ENCODE data around the gene AHDC1. TPM values are rescaled to one million over a fixed set of nuclear protein-coding genes. Genes with fewer than 3 reads are reported as not detected.

AHDC1 gene
- total and polyA plus RNA-seq, 2 of the 13 experiments (the other 11 are each of a cell fraction or from before 2014, with no cell fraction given): 1.0 to 2.7 TPM

- Histone ChIP-seq H3K79me2 (ENCODE audit: insufficient read depth, low read length) (no peaks in the 10 kb centered on the region), H4K20me1 (ENCODE audit: insufficient read depth, low read length) (no peaks in the 10 kb centered on the region), H2AFZ (ENCODE audit: low read length) (no peak overlapping the region), H3K9me3 (ENCODE audit: low read length) (no peaks in the 10 kb centered on the region), H3K4me1 (ENCODE audit: insufficient read depth, low read length) (peaks cover 72% of the 10 kb centered on the region), H3K36me3 (replicated peaks in 1 of 2; ENCODE audit: control insufficient read depth in 1 of 2, insufficient read depth in 2 of 2, low read length in 2 of 2) (no peaks in the 10 kb centered on the region), H3K27ac (ENCODE audit: extremely low read length, insufficient read depth, low read length) (no peak overlapping the region), H3K4me2 (ENCODE audit: low read depth, low read length) (peak overlapping the region; percentile 51), H3K9ac (ENCODE audit: insufficient read depth, low read depth, low read length) (peak overlapping the region; percentile 36; the same call in 1 of the 2 replicates), H3K27me3 (ENCODE audit: control insufficient read depth in 1 of 2, insufficient read depth in 2 of 2, low read length in 2 of 2) (no peaks in the 10 kb centered on the region), H3K4me3 (replicated peaks in 1 of 3; ENCODE audit: insufficient read depth in 1 of 3, low read depth in 2 of 3, low read length in 3 of 3) (peak overlapping the region in 1 of 3 experiments; percentile 51; a peak in 1 of 6 replicates)
- ChIA-PET POLR2A (interaction anchor here (0.8 to 4.1 kb wide), 4 partner anchors 9 to 43 kb away, joined by 3 to 20 read pairs (median 4); partner anchors contain the start of gene WASF2), CTCF (ENCODE audit: low intra/inter-chr PET ratio, low total read pairs) (no interaction called here)
- in situ Hi-C loops (cut with HindIII; ENCODE audit: extremely low pct_ligation_motif_present, low pct_unique_long_range_greater_than_20kb): no loop called here
- ATAC-seq (peak; percentile 28; the same call in 2 of the 3 replicates), FAIRE-seq (no peak), DNase-seq (ENCODE audit: low spot score) (no peak)
- BruUV-seq (replicated peaks): no TSS peak
- TF ChIP-seq ZNF629 (CRISPR knock-in tag; conservative IDR thresholded peaks at IDR 0.05): peak; percentile 63
- no peak for TF ChIP-seq PLRG1 (conservative IDR thresholded peaks at IDR 0.05)
- TF ChIP-seq ZNF687 (CRISPR knock-in tag; IDR thresholded peaks at IDR 0.05): peak; percentile 28; the same call in 1 of the 2 replicates
- TF ChIP-seq NFKB2 (CRISPR knock-in tag; IDR thresholded peaks at IDR 0.05; ENCODE audit: borderline replicate concordance): 0 out of 2 replicates have a peak, but pooled peaks have one; percentile 30
- 0 out of 2 replicates have a peak, but pooled peaks have one; percentile 38 for TF ChIP-seq KDM5B (CRISPR knock-in tag; IDR thresholded peaks at IDR 0.05; ENCODE audit: borderline replicate concordance)
- 0 out of 2 replicates have a peak, but pooled peaks have one; percentile 19 for TF ChIP-seq ZNF280B (CRISPR knock-in tag; IDR thresholded peaks at IDR 0.05; ENCODE audit: borderline replicate concordance)
- TF ChIP-seq TBL1XR1 (IDR thresholded peaks at IDR 0.05; ENCODE audit: borderline replicate concordance, low read length, partially characterized antibody): no peak
- 0 out of 2 replicates have a peak, but pooled peaks have one; percentile 36 for TF ChIP-seq HNRNPL (IDR thresholded peaks at IDR 0.05; ENCODE audit: low read depth, low read length)
- WGBS (ENCODE audit: low lambda C conversion rate): 25% methylated on average over 3 of the region's 7 CpGs
- intact Hi-C loops (cut with micrococcal nuclease; ENCODE audit: unreplicated experiment): no loop called here
Measured at GRCh38 chr1:27513958-27514357, 90.0 kb downstream of the AHDC1 start.

Measured in HepG2 (cell line).